Right lobe of liver (tissue), 6 donors: Measurements from ENCODE around the gene COTL1. TPM values are rescaled to one million over a fixed set of nuclear protein-coding genes. Genes with fewer than 3 reads are reported as not detected.

ENCODE experiments used
- ATAC-seq, 4 donors: fragments of 200-7000 bp; cut with Tn5 transposase; one replicate each; pipeline ENCODE4 v1.9.1; 2020; ENCODE audit warnings: mild to moderate bottlenecking in 4 of 4, moderate library complexity in 4 of 4
- DNase-seq, 3 donors: peaks; one replicate each; pipeline ENCODE4 v3.0.0-alpha.2; 2020
- H3K27ac ChIP-seq, 3 donors: fragments of 200-600 bp; one replicate each; pipeline ENCODE4 v1.8.0; 2022
- H3K27me3 ChIP-seq, 2 donors: fragments of 200-600 bp; one replicate each; pipeline ENCODE4 v1.8.0; 2022
- H3K36me3 ChIP-seq, 4 donors: fragments of 200-600 bp; sonication (generic) in 1 of 4; one replicate each; pipeline versions ENCODE4 v1.5.1 to v1.8.0; 2017 to 2022; ENCODE audit warnings: control low read depth in 1 of 4
- H3K4me1 ChIP-seq, 4 donors: fragments of 200-600 bp; sonication (generic) in 1 of 4; one replicate each; pipeline versions ENCODE4 v1.5.1 to v1.8.0; 2017 to 2022; ENCODE audit warnings: control low read depth in 1 of 4
- H3K4me3 ChIP-seq, 3 donors: fragments of 200-600 bp; one replicate each; pipeline ENCODE4 v1.8.0; 2022
- H3K9me3 ChIP-seq, 4 donors: fragments of 200-600 bp; sonication (generic) in 1 of 4; one replicate each; pipeline versions ENCODE4 v1.5.1 to v1.8.0; 2017 to 2022; ENCODE audit warnings: control low read depth in 1 of 4
- POLR2A ChIP-seq: fragments of 450-650 bp; IDR thresholded peaks from one replicate; pipeline ENCODE4 v1.6.1; 2017; ENCODE audit warnings: antibody characterized with exemption, mild to moderate bottlenecking
- WGBS: methylation state at CpG from one replicate; pipeline ENCODE4 v1.1.6; 2018; ENCODE audit warnings: low coverage, low lambda C conversion rate; ENCODE audit not compliant: insufficient coverage; ENCODE audit errors: missing lambda C conversion rate; 5-methylcytosine and 5-hydroxymethylcytosine counted together
- intact Hi-C, 2 donors: fragments of 100-400 bp; cut with DNase I; formaldehyde crosslinking; loops; one replicate each; pipeline versions ENCODE4 v1.11.2 to v1.14.1; 2022
- total RNA-seq, 6 experiments: library from RNA; depleted of rRNA in 2 of 6; stranded (reverse); fragments of >200 nt in 2 of 6; fragmentation: NEBNext Ultra II Directional in 3 of 6; extraction: Animal tissue kit (Norgen Biotek cat#: 25700) in 3 of 6; gene quantifications; one replicate each; pipeline versions ENCODE4 v1.1.0 to v1.2.4, GENCODE V29; 2016 to 2023
- TF ChIP-seq, protein P1 (sequence below), 4 donors: fragments of 200-600 bp in 3 of 4; fragments of 450-650 bp in 1 of 4; IDR thresholded peaks; one replicate each; pipeline versions ENCODE4 v1.5.1 to v1.8.0; 2016 to 2022; ENCODE audit warnings: antibody characterized with exemption in 4 of 4, mild to moderate bottlenecking in 2 of 4
- donor health status: DM: no; HTN: yes; CAD: no.
- donor health status: DM: no; HTN: no; CAD: no.
- donor health status: DM: no; HTN: no; CAD: no.
- donor health status: DM: no; HTN: yes; CAD: no.
- donor health status: DM: no; HTN: yes; CAD: no.

Gene COTL1
- total RNA-seq, 6 experiments from 2014 or later, result 12.4 to 51.0 (median 18.6) TPM

DNA sequence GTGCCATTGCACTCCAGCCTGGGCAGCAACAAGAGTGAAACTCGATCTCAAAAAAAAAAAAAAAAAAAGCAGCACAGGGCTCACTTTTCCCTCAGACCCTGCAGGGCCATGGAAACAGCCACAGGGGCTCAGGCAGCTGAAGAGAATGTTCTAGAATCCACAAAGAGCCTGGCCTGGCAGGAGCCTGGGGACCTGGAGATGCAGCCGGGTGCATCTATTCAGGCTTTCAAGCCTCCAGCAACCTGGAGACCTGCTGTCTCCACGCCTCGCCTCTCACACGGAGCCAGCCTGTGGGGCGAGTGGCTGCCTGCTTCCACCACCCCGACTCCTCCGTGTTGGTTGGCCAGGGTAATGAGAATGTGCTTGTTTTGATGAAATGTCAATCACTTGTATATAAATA lies 69.4 kb downstream of the COTL1 start:
- Histone ChIP-seq H3K36me3 (no peaks in the 10 kb centered on the region), H3K4me3 (no peak overlapping the region), H3K27ac (peak overlapping the region in 1 of 3 donors; percentile 25), H3K9me3 (no peaks in the 10 kb centered on the region), H3K4me1 (no peaks in the 10 kb centered on the region), H3K27me3 (no peaks in the 10 kb centered on the region)
- TF ChIP-seq POLR2A, result no peak
- TF ChIP-seq, protein P1, sequence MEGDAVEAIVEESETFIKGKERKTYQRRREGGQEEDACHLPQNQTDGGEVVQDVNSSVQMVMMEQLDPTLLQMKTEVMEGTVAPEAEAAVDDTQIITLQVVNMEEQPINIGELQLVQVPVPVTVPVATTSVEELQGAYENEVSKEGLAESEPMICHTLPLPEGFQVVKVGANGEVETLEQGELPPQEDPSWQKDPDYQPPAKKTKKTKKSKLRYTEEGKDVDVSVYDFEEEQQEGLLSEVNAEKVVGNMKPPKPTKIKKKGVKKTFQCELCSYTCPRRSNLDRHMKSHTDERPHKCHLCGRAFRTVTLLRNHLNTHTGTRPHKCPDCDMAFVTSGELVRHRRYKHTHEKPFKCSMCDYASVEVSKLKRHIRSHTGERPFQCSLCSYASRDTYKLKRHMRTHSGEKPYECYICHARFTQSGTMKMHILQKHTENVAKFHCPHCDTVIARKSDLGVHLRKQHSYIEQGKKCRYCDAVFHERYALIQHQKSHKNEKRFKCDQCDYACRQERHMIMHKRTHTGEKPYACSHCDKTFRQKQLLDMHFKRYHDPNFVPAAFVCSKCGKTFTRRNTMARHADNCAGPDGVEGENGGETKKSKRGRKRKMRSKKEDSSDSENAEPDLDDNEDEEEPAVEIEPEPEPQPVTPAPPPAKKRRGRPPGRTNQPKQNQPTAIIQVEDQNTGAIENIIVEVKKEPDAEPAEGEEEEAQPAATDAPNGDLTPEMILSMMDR (IDR thresholded peaks at IDR 0.05), result no peak
- DNase-seq, result peak in 1 of 3 donors; percentile 23
- no CpG with 5 or more reads among the region's 8 CpGs for WGBS
- peak in 2 of 4 donors; percentile 11 to 13 for ATAC-seq
- intact Hi-C loops, result no loop called here

DNA sequence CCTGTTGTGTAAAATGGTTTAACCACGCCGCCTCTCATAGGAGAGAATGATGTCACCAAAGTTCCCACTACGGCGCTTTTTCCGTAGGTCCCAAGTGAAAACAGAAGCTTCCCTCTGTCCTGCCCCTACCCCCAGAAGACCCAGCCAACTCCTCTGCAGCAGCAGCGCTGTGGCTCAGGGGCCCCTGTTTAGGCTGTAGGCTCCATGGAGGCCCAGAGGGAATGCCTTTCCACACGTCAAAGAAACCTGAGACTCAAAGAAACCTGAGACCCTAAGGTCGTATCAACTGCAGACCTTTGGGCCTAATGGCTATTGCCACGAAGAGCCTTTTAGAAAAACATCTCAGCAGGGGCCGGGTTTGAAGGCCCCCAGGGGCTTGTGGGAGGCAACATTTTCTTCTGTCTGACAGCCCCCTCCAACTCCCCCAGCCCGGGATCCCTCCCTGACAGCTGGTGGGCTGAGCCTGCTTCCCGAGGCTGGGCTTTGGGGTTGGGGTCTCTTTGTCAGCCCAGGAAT lies 70.3 kb downstream of the COTL1 start:
- no peak overlapping the region for H3K27ac ChIP-seq
- no peak overlapping the region for H3K4me3 ChIP-seq
- peaks cover 0 to 4% (median 0%) of the 10 kb centered on the region in 4 donors for H3K4me1 ChIP-seq
- no peaks in the 10 kb centered on the region for H3K27me3 ChIP-seq
- ATAC-seq (no peak), DNase-seq (peak in 1 of 3 donors; percentile 28)
- TF ChIP-seq, protein P1 (IDR thresholded peaks at IDR 0.05), result no peak
- TF ChIP-seq POLR2A, result no peak
- H3K9me3 ChIP-seq, result no peaks in the 10 kb centered on the region
- WGBS, result 87% methylated on average over 4 of the region's 12 CpGs
- intact Hi-C loops, result no loop called here
- H3K36me3 ChIP-seq, result no peaks in the 10 kb centered on the region

DNA sequence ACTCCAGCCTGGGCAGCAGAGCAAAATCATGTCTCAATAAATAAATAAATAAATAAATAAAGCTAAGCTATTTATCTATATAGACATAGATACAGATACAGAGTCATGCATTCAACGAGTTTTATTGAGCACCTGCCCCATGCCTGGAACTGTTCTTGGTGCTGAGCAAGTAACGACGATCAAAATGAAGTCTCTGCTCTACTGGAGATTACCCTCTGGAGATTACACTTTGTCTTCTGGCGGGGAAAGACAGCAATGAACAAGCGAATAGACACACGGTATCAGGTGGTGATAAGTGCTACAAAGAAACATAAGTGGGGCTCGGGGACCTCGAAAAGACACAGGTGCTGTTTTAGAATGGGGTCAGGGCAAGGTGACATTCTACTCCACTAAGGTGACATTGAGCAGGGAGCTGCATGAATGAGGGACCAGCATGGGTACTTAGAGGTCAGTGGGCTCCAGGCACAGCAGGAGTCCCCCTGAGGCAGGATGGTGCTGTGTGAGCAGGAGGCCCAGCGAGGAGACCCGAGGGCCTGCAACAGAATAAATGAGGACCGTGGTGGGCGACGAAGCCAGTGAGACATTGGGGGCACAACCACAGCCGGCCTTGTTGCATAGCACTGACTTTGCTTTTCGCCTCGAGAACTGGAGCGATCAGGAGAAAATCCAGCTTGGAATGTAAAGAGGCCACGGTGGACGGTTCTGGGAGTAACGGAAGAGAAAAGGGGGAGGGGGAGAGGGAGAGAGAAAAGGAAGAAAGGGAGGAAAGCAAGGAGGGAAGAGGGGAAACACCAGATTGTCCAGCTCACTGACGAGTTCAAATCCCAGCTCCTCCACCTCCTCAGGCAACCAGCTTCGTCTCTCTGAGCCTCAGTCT lies 71.0 kb downstream of the COTL1 start:
- WGBS, result 72% methylated on average over 17 of the region's 22 CpGs
- Histone ChIP-seq H3K27ac (no peak overlapping the region), H3K4me1 (peaks cover 0 to 6% (median 0%) of the 10 kb centered on the region in 4 donors), H3K27me3 (no peaks in the 10 kb centered on the region), H3K4me3 (no peak overlapping the region), H3K36me3 (no peaks in the 10 kb centered on the region), H3K9me3 (no peaks in the 10 kb centered on the region)
- TF ChIP-seq POLR2A, result no peak
- TF ChIP-seq, protein P1 (IDR thresholded peaks at IDR 0.05), result no peak
- ATAC-seq, result no peak
- peak in 1 of 3 donors; percentile 15 for DNase-seq
- intact Hi-C loops, result no loop called here

DNA sequence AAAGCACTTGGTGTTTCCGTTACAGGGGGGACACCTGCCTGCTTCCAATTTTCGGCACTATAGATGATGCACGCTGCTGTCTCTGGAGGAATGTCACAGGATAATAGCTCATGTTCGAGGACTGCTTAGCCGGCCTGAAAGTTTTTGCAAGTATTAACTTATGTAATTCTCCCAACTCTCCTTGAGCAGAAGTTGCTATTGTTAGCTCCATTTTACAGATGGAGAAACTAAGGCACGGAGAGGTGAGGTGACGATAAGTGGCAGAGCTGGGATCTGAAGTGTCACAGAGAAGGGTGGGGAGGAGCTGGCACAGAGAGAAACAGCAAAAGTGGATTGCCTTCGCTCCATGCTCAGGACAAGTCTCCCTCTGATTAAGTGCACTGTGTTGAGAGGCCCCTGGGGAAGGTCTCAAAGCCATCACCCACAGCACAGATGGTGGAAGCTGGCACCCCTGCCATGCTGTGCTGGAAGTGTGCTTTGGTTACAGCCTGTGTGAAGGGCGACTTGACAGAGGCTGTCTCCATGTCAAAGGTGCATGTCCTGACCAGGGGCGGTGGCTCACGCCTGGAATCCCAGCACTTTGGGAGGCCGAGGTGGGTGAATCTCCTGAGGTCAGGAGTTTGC lies 72.7 kb downstream of the COTL1 start:
- no peak for ATAC-seq
- WGBS, result 54% methylated on average over 11 of the region's 12 CpGs
- H3K27me3 ChIP-seq, result no peaks in the 10 kb centered on the region
- H3K36me3 ChIP-seq, result no peaks in the 10 kb centered on the region
- no peak overlapping the region for H3K4me3 ChIP-seq
- peak in 1 of 3 donors; percentile 24 for DNase-seq
- TF ChIP-seq POLR2A, result no peak
- TF ChIP-seq, protein P1 (IDR thresholded peaks at IDR 0.05), result no peak
- no peak overlapping the region for H3K27ac ChIP-seq
- H3K4me1 ChIP-seq, result peaks cover 0 to 9% (median 0%) of the 10 kb centered on the region in 4 donors
- intact Hi-C loops, result no loop called here
- no peaks in the 10 kb centered on the region for H3K9me3 ChIP-seq
